GM12865 (cell line): Measurements from ENCODE around the gene S100A7A.
"Not testable (repeated sequence)": the region's sequence is repeated elsewhere in the genome, so short reads cannot be mapped to it uniquely, and the experiment has no call there.

Experiments
- DNase-seq: peaks from one replicate; pipeline ENCODE4 v3.0.0; 2010; ENCODE audit warnings: low read depth
- H3K4me3 ChIP-seq: 2 replicates; pipeline ENCODE4 v1.5.1; 2011; ENCODE audit warnings: mild to moderate bottlenecking, low read depth, low read length, control low read depth
- TF ChIP-seq, protein P1 (sequence below): IDR thresholded peaks from 2 replicates; pipeline ENCODE4 v1.5.1; 2011; ENCODE audit warnings: low read length, control low read depth, low read depth, inconsistent platforms; ENCODE audit not compliant: insufficient read depth; ENCODE audit errors: missing control alignments

The S100A7A gene

DNA sequence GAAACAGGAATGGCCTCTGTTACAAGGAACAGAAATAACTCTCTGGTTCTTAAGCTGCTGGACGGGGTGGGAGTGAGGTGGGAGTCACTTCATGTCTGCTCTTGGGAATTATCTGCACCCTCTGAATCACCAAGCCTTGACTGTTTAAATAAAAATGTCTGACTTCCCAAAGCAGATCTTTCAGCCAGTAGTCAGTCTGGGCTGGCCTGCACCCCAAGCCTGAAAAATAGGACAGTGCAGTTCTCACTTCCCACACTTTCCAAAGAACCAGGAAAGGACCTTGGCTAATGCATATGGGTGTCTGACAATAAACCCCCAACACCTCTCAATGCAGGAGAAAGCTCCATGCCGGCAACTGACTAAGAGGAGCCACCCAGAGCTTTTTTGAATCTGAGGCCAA lies 43.3 kb downstream of the S100A7A start:
- no peak for DNase-seq
- H3K4me3 ChIP-seq, result no peak overlapping the region
- TF ChIP-seq, protein P1, sequence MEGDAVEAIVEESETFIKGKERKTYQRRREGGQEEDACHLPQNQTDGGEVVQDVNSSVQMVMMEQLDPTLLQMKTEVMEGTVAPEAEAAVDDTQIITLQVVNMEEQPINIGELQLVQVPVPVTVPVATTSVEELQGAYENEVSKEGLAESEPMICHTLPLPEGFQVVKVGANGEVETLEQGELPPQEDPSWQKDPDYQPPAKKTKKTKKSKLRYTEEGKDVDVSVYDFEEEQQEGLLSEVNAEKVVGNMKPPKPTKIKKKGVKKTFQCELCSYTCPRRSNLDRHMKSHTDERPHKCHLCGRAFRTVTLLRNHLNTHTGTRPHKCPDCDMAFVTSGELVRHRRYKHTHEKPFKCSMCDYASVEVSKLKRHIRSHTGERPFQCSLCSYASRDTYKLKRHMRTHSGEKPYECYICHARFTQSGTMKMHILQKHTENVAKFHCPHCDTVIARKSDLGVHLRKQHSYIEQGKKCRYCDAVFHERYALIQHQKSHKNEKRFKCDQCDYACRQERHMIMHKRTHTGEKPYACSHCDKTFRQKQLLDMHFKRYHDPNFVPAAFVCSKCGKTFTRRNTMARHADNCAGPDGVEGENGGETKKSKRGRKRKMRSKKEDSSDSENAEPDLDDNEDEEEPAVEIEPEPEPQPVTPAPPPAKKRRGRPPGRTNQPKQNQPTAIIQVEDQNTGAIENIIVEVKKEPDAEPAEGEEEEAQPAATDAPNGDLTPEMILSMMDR, result no peak

DNA sequence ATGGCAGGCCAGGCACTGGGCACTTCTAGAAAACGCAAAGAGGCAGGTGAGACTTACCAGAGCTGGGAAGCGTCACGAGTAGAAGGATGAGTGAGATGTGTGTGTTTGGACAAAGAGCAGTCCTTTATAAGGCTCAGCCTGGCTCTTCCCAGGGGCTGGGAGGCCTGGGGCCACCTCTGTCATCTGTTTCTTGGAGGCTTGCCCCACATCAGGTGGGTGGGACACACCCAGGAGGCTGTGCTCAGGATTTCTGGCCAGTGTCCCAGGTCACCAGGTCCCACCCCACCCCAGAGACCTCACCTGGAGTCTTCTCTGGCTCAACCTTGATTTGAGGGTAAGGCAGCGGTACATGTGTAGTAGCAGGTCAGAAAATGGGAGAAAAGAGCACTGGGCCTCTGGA lies 44.2 kb downstream of the S100A7A start, which contains the start of gene S100A7:
Gene S100A7, minus strand, starts transcription at position 101 of the 400 bp plus-strand sequence. CDS start 1,638 bp downstream, outside the sequence.
- no peak for DNase-seq
- TF ChIP-seq, protein P1, result no peak
- no peak within 1 kb of the TSS for H3K4me3 ChIP-seq

DNA sequence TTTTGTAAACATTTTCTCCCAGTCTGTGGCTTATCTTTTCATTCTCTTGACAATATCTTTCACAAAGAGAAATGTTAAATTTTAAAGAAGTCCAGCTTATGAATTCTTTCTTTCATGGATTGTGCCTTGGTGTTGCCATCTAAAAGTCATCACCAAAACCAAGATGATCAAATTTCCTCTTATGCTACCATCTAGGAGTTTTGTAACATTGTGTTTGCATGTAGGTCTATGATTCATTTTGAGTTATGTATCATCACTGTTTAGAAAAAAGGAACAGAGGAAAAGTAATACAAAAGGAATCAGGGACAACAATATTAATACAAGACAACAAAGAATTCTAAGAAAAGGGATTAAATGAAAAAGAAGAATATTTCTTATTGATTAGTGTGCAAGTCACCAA lies 46.4 kb downstream of the S100A7A start:
- not testable (repeated sequence) for H3K4me3 ChIP-seq, DNase-seq

DNA sequence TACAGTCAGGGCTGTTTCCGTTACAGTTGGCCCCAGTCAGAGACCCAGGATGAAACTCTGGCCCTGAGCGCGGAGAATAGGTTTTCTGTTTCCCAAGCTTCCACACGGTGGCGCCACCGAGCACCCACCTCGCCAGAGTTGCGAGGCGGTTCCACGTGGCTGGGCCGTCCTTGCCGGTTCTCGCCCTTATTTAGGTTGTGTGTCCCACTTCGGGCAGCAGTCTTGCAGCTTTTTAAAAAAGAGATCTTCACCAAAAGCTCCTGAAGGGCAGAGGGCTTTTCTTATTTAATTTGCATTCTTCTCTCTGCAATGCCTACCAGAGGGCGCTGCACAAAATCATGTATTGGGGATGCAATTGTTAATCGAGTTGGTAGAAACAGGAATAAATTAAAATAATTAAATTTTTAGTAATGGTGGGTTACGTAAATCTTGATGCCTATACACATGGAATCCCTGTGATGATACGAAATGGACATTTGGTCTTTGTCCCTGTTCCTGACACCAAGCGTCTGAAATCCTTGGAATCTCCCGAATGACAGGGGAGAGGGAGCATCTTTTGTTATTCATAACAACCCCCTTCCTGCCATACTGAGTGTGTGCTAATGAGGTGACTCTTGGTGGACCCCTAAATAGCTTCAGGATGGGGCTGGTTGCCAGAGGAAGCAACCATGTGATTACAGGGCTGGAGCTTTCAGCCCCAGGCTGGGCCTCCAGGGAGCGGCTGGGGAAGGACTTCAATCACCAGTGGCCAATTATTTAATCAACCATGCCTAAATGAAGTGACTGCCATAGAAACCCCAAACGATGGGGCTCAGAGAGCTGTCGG lies 49.7 kb downstream of the S100A7A start:
- no peak overlapping the region for H3K4me3 ChIP-seq
- TF ChIP-seq, protein P1, result peak; percentile 84
- DNase-seq, result peak; percentile 41

DNA sequence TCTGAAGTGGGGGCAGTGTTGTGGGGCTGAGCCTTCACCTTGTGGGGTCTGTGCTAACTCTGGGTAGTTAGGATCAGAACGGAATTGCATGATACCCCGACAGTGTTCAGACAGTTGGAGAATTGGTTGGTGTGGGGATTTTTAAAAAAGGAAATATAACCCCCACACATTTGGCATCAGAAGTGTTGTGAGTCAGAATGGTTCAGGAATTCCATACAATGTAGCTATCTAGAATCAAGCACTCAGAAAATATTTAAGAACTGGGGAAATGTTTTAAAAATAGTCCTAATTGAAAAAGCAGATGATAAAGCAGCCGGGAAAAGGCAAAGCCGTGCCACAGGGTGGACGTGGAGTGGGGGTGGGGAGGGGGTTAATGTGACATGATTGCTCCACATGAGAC lies 50.6 kb downstream of the S100A7A start:
- DNase-seq, result no peak
- TF ChIP-seq, protein P1, result no peak
- no peak overlapping the region for H3K4me3 ChIP-seq

DNA sequence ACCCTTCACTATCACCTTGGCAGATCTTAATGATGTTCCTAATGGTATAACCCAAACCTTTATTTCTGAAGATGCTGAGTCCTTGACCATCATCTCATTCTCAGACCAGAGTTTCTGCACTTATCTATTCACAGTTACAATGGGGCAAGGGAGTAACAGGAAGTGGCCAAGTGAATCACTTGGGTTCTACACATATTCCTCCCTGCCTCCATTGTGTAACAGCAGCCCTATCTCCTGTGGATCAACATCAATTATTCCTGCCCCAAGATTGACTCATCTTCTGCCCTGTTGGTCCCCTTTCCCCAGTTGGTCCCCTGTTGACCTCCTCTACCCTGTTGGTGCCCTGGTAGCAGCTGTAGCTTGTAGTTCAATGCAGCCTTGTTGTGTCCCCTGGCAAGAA lies 54.4 kb downstream of the S100A7A start:
- TF ChIP-seq, protein P1, result no peak
- H3K4me3 ChIP-seq, result no peak overlapping the region
- DNase-seq, result no peak
